ENCODE results near the gene TNFRSF4. TPM values are rescaled to one million over a fixed set of nuclear protein-coding genes. Genes with fewer than 3 reads are reported as not detected.

Gene TNFRSF4
- total and polyA plus RNA-seq, 2 of the 13 experiments (the other 11 are each of a cell fraction or from before 2014, with no cell fraction given): not detected

DNA sequence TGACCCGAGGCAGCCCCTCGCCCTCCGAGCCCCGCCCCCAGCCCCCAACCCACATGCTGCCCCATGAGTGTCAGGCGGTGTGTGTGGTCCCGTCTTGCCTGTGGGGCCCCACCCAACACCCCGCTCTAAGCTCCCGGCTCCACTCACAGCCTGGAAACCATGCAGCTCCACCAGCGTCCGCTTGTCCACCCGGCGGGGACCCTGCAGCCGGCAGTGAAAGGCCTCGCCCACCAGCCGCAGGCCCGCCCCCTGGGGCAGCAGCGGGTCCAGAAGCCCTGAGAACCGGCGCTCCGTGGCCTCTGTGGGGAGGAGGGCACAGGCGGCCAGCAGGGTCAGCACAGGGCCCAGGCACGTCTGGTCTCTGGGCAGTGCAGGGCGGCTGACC, 29.8 kb upstream of the TNFRSF4 start (continued):
- no peak for TF ChIP-seq ZBTB25 (CRISPR knock-in tag; IDR thresholded peaks at IDR 0.05)
- no peak for TF ChIP-seq ZNF333 (CRISPR knock-in tag; IDR thresholded peaks at IDR 0.05; ENCODE audit: borderline replicate concordance)
- TF ChIP-seq ZNF687 (CRISPR knock-in tag; IDR thresholded peaks at IDR 0.05): peak; percentile 63; the same call in 1 of the 2 replicates
- TF ChIP-seq ZFX (CRISPR knock-in tag; IDR thresholded peaks at IDR 0.05; ENCODE audit: low read depth): peak; percentile 26; the same call in 1 of the 2 replicates
- TF ChIP-seq TBX2 (CRISPR knock-in tag; IDR thresholded peaks at IDR 0.05; ENCODE audit: borderline replicate concordance): peak; percentile 42; the same call in 1 of the 2 replicates
- TF ChIP-seq, protein P1, sequence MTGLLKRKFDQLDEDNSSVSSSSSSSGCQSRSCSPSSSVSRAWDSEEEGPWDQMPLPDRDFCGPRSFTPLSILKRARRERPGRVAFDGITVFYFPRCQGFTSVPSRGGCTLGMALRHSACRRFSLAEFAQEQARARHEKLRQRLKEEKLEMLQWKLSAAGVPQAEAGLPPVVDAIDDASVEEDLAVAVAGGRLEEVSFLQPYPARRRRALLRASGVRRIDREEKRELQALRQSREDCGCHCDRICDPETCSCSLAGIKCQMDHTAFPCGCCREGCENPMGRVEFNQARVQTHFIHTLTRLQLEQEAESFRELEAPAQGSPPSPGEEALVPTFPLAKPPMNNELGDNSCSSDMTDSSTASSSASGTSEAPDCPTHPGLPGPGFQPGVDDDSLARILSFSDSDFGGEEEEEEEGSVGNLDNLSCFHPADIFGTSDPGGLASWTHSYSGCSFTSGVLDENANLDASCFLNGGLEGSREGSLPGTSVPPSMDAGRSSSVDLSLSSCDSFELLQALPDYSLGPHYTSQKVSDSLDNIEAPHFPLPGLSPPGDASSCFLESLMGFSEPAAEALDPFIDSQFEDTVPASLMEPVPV (CRISPR knock-in tag; IDR thresholded peaks at IDR 0.05): 0 out of 2 replicates have a peak, but pooled peaks have one; percentile 15
- TF ChIP-seq AGO1 (IDR thresholded peaks at IDR 0.05; ENCODE audit: low read depth, low read length, poor library complexity, severe bottlenecking): peak; percentile 88
- TF ChIP-seq NFKB2 (CRISPR knock-in tag; IDR thresholded peaks at IDR 0.05; ENCODE audit: borderline replicate concordance): no peak
- peak; percentile 41; the same call in 1 of the 2 replicates for TF ChIP-seq ZBTB38 (CRISPR knock-in tag; IDR thresholded peaks at IDR 0.05)
- no peak for TF ChIP-seq HNRNPUL1 (IDR thresholded peaks at IDR 0.05; ENCODE audit: low read depth, low read length)
- TF ChIP-seq, protein P2, sequence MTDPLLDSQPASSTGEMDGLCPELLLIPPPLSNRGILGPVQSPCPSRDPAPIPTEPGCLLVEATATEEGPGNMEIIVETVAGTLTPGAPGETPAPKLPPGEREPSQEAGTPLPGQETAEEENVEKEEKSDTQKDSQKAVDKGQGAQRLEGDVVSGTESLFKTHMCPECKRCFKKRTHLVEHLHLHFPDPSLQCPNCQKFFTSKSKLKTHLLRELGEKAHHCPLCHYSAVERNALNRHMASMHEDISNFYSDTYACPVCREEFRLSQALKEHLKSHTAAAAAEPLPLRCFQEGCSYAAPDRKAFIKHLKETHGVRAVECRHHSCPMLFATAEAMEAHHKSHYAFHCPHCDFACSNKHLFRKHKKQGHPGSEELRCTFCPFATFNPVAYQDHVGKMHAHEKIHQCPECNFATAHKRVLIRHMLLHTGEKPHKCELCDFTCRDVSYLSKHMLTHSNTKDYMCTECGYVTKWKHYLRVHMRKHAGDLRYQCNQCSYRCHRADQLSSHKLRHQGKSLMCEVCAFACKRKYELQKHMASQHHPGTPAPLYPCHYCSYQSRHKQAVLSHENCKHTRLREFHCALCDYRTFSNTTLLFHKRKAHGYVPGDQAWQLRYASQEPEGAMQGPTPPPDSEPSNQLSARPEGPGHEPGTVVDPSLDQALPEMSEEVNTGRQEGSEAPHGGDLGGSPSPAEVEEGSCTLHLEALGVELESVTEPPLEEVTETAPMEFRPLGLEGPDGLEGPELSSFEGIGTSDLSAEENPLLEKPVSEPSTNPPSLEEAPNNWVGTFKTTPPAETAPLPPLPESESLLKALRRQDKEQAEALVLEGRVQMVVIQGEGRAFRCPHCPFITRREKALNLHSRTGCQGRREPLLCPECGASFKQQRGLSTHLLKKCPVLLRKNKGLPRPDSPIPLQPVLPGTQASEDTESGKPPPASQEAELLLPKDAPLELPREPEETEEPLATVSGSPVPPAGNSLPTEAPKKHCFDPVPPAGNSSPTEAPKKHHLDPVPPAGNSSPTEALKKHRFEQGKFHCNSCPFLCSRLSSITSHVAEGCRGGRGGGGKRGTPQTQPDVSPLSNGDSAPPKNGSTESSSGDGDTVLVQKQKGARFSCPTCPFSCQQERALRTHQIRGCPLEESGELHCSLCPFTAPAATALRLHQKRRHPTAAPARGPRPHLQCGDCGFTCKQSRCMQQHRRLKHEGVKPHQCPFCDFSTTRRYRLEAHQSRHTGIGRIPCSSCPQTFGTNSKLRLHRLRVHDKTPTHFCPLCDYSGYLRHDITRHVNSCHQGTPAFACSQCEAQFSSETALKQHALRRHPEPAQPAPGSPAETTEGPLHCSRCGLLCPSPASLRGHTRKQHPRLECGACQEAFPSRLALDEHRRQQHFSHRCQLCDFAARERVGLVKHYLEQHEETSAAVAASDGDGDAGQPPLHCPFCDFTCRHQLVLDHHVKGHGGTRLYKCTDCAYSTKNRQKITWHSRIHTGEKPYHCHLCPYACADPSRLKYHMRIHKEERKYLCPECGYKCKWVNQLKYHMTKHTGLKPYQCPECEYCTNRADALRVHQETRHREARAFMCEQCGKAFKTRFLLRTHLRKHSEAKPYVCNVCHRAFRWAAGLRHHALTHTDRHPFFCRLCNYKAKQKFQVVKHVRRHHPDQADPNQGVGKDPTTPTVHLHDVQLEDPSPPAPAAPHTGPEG (CRISPR knock-in tag; IDR thresholded peaks at IDR 0.05): no peak
- TF ChIP-seq SNRNP70 (IDR thresholded peaks at IDR 0.05; ENCODE audit: low read depth, low read length): no peak
- TF ChIP-seq ZNF326 (CRISPR knock-in tag; IDR thresholded peaks at IDR 0.05; ENCODE audit: borderline replicate concordance): no peak
